CD4-positive, alpha-beta memory T cell (primary cell): Measurements from ENCODE around the gene SRSF7. TPM values are rescaled to one million over a fixed set of nuclear protein-coding genes. Genes with fewer than 3 reads are reported as not detected.
"Not testable (repeated sequence)": the region's sequence is repeated elsewhere in the genome, so short reads cannot be mapped to it uniquely, and the experiment has no call there.

ENCODE experiments used
- CTCF ChIA-PET: fragments of 350-600 bp; sonication (Branson Sonifier 250); formaldehyde crosslinking; loops from one replicate; lab custom pipeline; 2021; ENCODE audit warnings: inconsistent platforms; ENCODE audit not compliant: partially characterized antibody; lab: Charles Lee
- POLR2A ChIA-PET: fragments of 350-600 bp; sonication (Branson Sonifier 250); formaldehyde crosslinking; loops from one replicate; lab custom pipeline; 2021; ENCODE audit not compliant: partially characterized antibody; lab: Charles Lee
- DNase-seq, 5 donors: peaks; one replicate each; pipeline versions ENCODE4 v3.0.0 to v3.0.0-alpha.2; 2020 to 2022; ENCODE audit warnings: mixed read lengths in 1 of 5
- H3K27ac ChIP-seq: one replicate; pipeline ENCODE4 v1.7.0; 2013; ENCODE audit warnings: low read depth, low read length
- H3K27me3 ChIP-seq: 2 replicates; pipeline ENCODE4 v1.7.0; 2013; ENCODE audit warnings: mild to moderate bottlenecking, low read length, moderate library complexity; ENCODE audit not compliant: insufficient read depth
- H3K36me3 ChIP-seq: 2 replicates; pipeline ENCODE4 v1.7.0; 2013; ENCODE audit warnings: mild to moderate bottlenecking, low read length, moderate library complexity; ENCODE audit not compliant: insufficient read depth
- H3K4me1 ChIP-seq: 2 replicates; pipeline ENCODE4 v1.7.0; 2013; ENCODE audit warnings: mild to moderate bottlenecking, low read length, moderate library complexity; ENCODE audit not compliant: insufficient read depth
- H3K4me3 ChIP-seq, 2 donors: one replicate each; pipeline ENCODE4 v1.7.0; 2013; ENCODE audit warnings: low read length in 2 of 2, mild to moderate bottlenecking in 1 of 2
- H3K9me3 ChIP-seq, 2 donors: one replicate each; pipeline ENCODE4 v1.7.0; 2013; ENCODE audit warnings: low read length in 2 of 2, control low read depth in 1 of 2; ENCODE audit not compliant: control insufficient read depth in 1 of 2
- H3K27ac Mint-ChIP-seq, 7 donors: one replicate each; pipeline ENCODE4 v1.8.0; 2020 to 2021; ENCODE audit warnings: mixed read lengths in 7 of 7, mild to moderate bottlenecking in 6 of 7, inconsistent platforms in 3 of 7, moderate library complexity in 3 of 7
- H3K27me3 Mint-ChIP-seq, 2 donors: one replicate each; pipeline ENCODE4 v1.8.0; 2020 to 2021; ENCODE audit warnings: mixed read lengths in 2 of 2
- H3K36me3 Mint-ChIP-seq, 2 donors: one replicate each; pipeline ENCODE4 v1.8.0; 2020 to 2021; ENCODE audit warnings: mixed read lengths in 2 of 2, inconsistent platforms in 1 of 2, mild to moderate bottlenecking in 1 of 2
- H3K4me1 Mint-ChIP-seq, 4 donors: one replicate each; pipeline ENCODE4 v1.8.0; 2020 to 2021; ENCODE audit warnings: mixed read lengths in 4 of 4, mild to moderate bottlenecking in 1 of 4
- H3K4me3 Mint-ChIP-seq, 8 donors: one replicate each; pipeline ENCODE4 v1.8.0; 2020 to 2021; ENCODE audit warnings: mixed read lengths in 8 of 8, mild to moderate bottlenecking in 7 of 8, moderate library complexity in 6 of 8, inconsistent platforms in 3 of 8
- H3K9me3 Mint-ChIP-seq, 8 donors: one replicate each; pipeline ENCODE4 v1.8.0; 2020 to 2021; ENCODE audit warnings: mixed read lengths in 8 of 8, mild to moderate bottlenecking in 5 of 8, inconsistent platforms in 3 of 8, moderate library complexity in 1 of 8
- intact Hi-C: fragments of 100-400 bp; cut with micrococcal nuclease; formaldehyde crosslinking; loops from one replicate; pipeline ENCODE4 v1.15.1; 2023
- polyA plus RNA-seq, 2 donors: library from polyadenylated mRNA; unstranded; fragments of 300-500 nt; fragmentation: Illumina TruSeq; gene quantifications; one replicate each; pipeline ENCODE4 v1.2.3, GENCODE V29; 2021
- total RNA-seq, 2 experiments: library from RNA; stranded (reverse); gene quantifications; one replicate each; pipeline ENCODE4 v1.2.3, GENCODE V29; 2021

The SRSF7 gene
- total and polyA plus RNA-seq, 4 experiments from 2014 or later: 177 to 333 (median 258) TPM

DNA sequence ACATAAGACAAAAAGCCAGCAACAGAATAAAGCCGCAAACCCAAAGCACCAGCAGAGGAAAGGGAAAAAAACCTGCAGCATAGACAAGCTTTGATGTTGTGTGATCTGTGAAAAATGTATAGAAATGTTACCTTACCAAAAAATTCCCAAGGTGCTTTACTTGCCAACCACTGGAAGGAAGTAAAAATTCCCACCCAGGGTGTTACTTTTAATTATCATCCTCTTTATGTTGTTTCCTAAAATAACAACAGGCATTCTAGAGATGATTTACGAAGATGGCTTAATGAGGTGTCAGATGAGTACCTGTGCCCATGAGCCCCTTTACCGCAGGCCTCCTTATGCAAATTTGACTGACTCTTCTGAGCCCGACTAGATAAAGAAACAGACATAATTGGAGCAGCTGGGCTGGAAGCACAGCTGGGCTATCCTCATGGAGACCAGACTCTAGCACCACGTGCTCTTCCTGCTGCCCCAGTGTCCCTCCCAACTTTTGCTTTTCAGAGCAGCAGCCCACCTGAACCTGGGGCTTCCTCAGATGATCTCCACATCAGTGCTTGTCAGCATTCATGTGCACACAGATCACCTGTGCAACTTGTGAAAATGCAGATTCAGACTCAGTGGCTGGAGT lies 41.5 kb downstream of the SRSF7 start:
- Mint-ChIP-seq H3K9me3 (peaks cover 0 to 4% (median 0%) of the 10 kb centered on the region in 8 donors), H3K4me1 (peaks cover 58 to 88% (median 74%) of the 10 kb centered on the region in 4 donors), H3K27me3 (no peaks in the 10 kb centered on the region), H3K4me3 (peak overlapping the region; percentile 33 to 90 (median 80)), H3K36me3 (peaks cover 33 to 49% of the 10 kb centered on the region in 2 donors), H3K27ac (peak overlapping the region; percentile 92 to 98 (median 96))
- Histone ChIP-seq H3K4me1 (peaks cover 84% of the 10 kb centered on the region), H3K27ac (peak overlapping the region; percentile 46), H3K9me3 (no peaks in the 10 kb centered on the region), H3K4me3 (peak overlapping the region in 1 of 2 donors; percentile 13), H3K27me3 (no peaks in the 10 kb centered on the region), H3K36me3 (peaks cover 5% of the 10 kb centered on the region)
- POLR2A ChIA-PET: interaction anchor here (0.7 to 5.7 kb wide), 15 partner anchors 11 to 411 kb away, joined by 3 to 46 read pairs (median 11); partner anchors contain the start of genes GALM, HNRNPLL, SOS1 and SRSF7
- DNase-seq: peak; percentile 81 to 87 (median 84)
- intact Hi-C loops: loop anchor here (1.0 to 2.0 kb wide), 5 partner anchors 12 to 106 kb away; no protein-coding TSS in a partner anchor
- CTCF ChIA-PET: interaction anchor here (0.7 to 3.5 kb wide), 14 partner anchors 8 to 128 kb away, joined by 3 to 19 read pairs (median 8); no protein-coding TSS in a partner anchor

DNA sequence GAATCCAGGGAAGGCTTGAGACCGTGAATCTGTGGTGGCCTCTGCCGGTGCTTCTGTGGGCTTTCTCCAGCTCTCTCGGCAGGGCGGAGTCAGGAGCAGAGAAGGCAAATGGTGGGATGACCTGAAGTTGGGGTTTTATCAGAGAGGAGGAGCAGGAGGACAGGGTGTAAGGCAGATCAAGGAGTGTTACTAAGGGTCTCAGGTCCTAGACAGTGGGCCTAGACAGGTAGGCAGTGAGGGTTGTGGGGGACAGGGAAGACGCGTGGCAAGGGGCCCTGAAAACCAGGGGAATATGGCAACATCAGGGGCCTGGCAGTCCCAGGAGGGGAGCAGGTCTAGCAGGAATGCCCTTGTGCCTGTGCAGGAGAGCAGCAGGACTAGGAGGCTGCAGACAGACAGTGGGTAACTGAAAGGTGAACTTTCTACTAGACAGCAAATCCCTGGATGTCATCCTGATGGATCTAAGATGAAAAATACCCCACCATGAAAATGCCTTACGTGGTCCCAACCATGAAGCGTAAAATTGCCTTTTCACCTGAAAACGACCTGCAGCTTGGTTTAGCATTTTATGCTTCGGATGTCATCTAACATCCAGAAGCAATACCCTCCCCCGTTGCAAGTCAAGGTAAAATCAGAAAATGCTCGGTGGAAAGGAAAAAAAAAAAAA lies 42.1 kb downstream of the SRSF7 start:
- Histone ChIP-seq H3K27ac (peak overlapping the region; percentile 46), H3K27me3 (no peaks in the 10 kb centered on the region), H3K4me3 (peak overlapping the region in 1 of 2 donors; percentile 5), H3K9me3 (no peaks in the 10 kb centered on the region), H3K4me1 (peaks cover 84% of the 10 kb centered on the region), H3K36me3 (peaks cover 5% of the 10 kb centered on the region)
- Mint-ChIP-seq H3K27me3 (no peaks in the 10 kb centered on the region), H3K9me3 (peaks cover 0 to 4% (median 0%) of the 10 kb centered on the region in 8 donors), H3K27ac (peak overlapping the region; percentile 92 to 98 (median 96)), H3K4me3 (peak overlapping the region; percentile 33 to 90 (median 80)), H3K4me1 (peaks cover 57 to 84% (median 70%) of the 10 kb centered on the region in 4 donors), H3K36me3 (peaks cover 29 to 47% of the 10 kb centered on the region in 2 donors)
- POLR2A ChIA-PET: interaction anchor here (0.7 to 5.7 kb wide), 16 partner anchors 10 to 412 kb away, joined by 3 to 46 read pairs (median 9); partner anchors contain the start of genes GALM, HNRNPLL, SOS1 and SRSF7
- DNase-seq: no peak
- CTCF ChIA-PET: interaction anchor here (0.7 to 3.5 kb wide), 20 partner anchors 9 to 129 kb away, joined by 3 to 19 read pairs (median 4); no protein-coding TSS in a partner anchor
- intact Hi-C loops: loop anchor here (1.0 to 2.0 kb wide), 5 partner anchors 12 to 106 kb away; no protein-coding TSS in a partner anchor

DNA sequence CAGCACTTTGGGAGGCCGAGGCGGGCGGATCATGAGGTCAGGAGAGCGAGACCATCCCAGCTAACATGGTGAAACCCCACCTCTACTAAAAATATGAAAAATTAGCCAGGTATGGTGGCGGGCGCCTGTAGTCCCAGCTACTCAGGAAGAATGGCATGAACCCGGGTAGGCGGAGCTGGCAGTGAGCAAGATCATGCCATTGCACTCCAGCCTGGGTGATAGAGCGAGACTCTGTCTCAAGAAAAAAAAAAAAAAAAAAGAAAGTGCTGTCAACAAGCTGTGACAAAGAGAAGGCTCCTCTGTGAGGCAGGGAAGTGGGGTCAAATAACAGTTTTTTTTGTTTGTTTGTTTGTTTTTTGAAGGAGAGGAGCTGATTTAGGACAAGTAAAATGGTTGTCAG lies 42.7 kb downstream of the SRSF7 start:
- H3K4me1 Mint-ChIP-seq: peaks cover 56 to 82% (median 69%) of the 10 kb centered on the region in 4 donors
- Histone ChIP-seq H3K27ac (peak overlapping the region; percentile 46), H3K4me1 (peaks cover 84% of the 10 kb centered on the region)
- intact Hi-C loops: loop anchor here (2.0 kb wide), 1 partner anchor 16 kb away; no protein-coding TSS in a partner anchor
- POLR2A ChIA-PET: interaction anchor here (0.7 to 5.7 kb wide), 13 partner anchors 10 to 127 kb away, joined by 3 to 46 read pairs (median 7); partner anchors contain the start of genes GALM, HNRNPLL and SRSF7
- peak in 2 of 5 donors; percentile 18 to 33 for DNase-seq
- not testable (repeated sequence) for H3K36me3 ChIP-seq, H3K9me3 ChIP-seq, H3K4me3 ChIP-seq, H3K27me3 ChIP-seq, H3K9me3 Mint-ChIP-seq, H3K27me3 Mint-ChIP-seq
- H3K36me3 Mint-ChIP-seq: peaks cover 30 to 46% of the 10 kb centered on the region in 2 donors
- H3K4me3 Mint-ChIP-seq: peak overlapping the region; percentile 1 to 90 (median 80)
- CTCF ChIA-PET: interaction anchor here (0.8 to 3.5 kb wide), 19 partner anchors 9 to 129 kb away, joined by 3 to 19 read pairs (median 5); no protein-coding TSS in a partner anchor
- peak overlapping the region; percentile 92 to 98 (median 96) for H3K27ac Mint-ChIP-seq

DNA sequence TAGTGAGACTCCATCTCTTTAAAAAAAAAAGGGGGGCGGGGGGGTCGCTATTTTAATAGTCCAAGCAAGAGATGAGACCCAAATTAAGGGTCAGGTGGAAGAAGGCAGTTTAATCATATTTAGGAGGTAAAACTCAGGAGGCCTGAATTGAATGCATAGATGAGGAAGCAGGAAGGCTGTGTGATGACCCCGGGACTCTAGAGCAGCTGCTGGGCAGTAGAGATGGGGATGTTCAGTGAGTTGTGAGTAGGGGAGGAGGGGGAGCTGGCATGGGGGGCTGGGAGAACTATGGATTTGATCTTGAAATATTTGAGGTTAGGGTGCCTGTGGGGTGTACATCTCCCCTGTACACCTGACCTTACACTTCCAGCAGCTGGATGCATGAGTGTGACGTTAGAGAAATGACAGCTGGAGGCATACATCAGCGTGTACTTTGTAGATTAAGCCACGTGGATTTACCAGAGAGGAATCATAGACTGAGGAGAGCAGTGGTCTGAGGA lies 44.3 kb downstream of the SRSF7 start:
- Histone ChIP-seq H3K27ac (no peak overlapping the region), H3K27me3 (no peaks in the 10 kb centered on the region), H3K4me3 (no peak overlapping the region), H3K36me3 (peaks cover 5% of the 10 kb centered on the region), H3K4me1 (peaks cover 83% of the 10 kb centered on the region), H3K9me3 (no peaks in the 10 kb centered on the region)
- peaks cover 0 to 4% (median 0%) of the 10 kb centered on the region in 8 donors for H3K9me3 Mint-ChIP-seq
- H3K27me3 Mint-ChIP-seq: no peaks in the 10 kb centered on the region
- H3K4me3 Mint-ChIP-seq: peak overlapping the region in 6 of 8 donors; percentile 17 to 59 (median 34)
- CTCF ChIA-PET: interaction anchor here (1.1 to 3.3 kb wide), 3 partner anchors 18 to 126 kb away, joined by 3 to 13 read pairs (median 3); no protein-coding TSS in a partner anchor
- DNase-seq: no peak
- H3K27ac Mint-ChIP-seq: peak overlapping the region; percentile 74 to 89 (median 83)
- peaks cover 56 to 80% (median 68%) of the 10 kb centered on the region in 4 donors for H3K4me1 Mint-ChIP-seq
- peaks cover 23 to 41% of the 10 kb centered on the region in 2 donors for H3K36me3 Mint-ChIP-seq
- POLR2A ChIA-PET: interaction anchor here (1.5 to 5.7 kb wide), 6 partner anchors 8 to 105 kb away, joined by 5 to 46 read pairs (median 28); partner anchors contain the start of genes GALM, HNRNPLL and SRSF7
- intact Hi-C loops: no loop called here

DNA sequence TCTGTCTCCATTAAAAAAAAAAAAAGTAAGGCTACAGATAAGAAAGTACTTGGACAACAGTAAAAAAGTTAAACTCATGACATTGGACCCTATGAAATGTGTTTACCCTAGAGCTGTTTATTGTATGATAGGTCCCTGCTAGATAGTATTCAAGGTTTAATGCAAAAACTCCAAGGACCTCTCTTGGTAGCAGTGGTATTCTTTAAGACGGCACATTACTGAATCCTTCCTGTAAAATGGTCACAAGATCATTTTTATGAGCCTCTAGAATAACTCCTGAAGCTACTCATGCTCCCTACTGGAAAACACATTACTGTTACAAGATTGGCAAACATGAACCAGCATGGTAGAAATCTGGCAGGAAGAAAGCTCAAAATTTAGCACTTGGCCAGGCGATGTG lies 46.5 kb downstream of the SRSF7 start:
- no peak for DNase-seq
- H3K27me3 Mint-ChIP-seq: no peaks in the 10 kb centered on the region
- no peaks in the 10 kb centered on the region for H3K36me3 ChIP-seq
- peaks cover 84% of the 10 kb centered on the region for H3K4me1 ChIP-seq
- POLR2A ChIA-PET: interaction anchor here (1.0 to 2.0 kb wide), 10 partner anchors 9 to 101 kb away, joined by 3 to 7 read pairs (median 4); partner anchors contain the start of gene SRSF7
- no peaks in the 10 kb centered on the region for H3K9me3 ChIP-seq
- intact Hi-C loops: no loop called here
- no peak overlapping the region for H3K4me3 ChIP-seq
- peaks cover 0 to 7% (median 0%) of the 10 kb centered on the region in 8 donors for H3K9me3 Mint-ChIP-seq
- CTCF ChIA-PET: interaction anchor here (1.0 to 2.5 kb wide), 11 partner anchors 8 to 150 kb away, joined by 3 to 12 read pairs (median 4); no protein-coding TSS in a partner anchor
- no peak overlapping the region for H3K27ac ChIP-seq
- peak overlapping the region in 5 of 7 donors; percentile 8 to 63 (median 37) for H3K27ac Mint-ChIP-seq
- peak overlapping the region in 2 of 8 donors; percentile 14 to 17 for H3K4me3 Mint-ChIP-seq
- no peaks in the 10 kb centered on the region for H3K27me3 ChIP-seq
- H3K4me1 Mint-ChIP-seq: peaks cover 54 to 80% (median 67%) of the 10 kb centered on the region in 4 donors
- H3K36me3 Mint-ChIP-seq: peaks cover 26 to 47% of the 10 kb centered on the region in 2 donors

DNA sequence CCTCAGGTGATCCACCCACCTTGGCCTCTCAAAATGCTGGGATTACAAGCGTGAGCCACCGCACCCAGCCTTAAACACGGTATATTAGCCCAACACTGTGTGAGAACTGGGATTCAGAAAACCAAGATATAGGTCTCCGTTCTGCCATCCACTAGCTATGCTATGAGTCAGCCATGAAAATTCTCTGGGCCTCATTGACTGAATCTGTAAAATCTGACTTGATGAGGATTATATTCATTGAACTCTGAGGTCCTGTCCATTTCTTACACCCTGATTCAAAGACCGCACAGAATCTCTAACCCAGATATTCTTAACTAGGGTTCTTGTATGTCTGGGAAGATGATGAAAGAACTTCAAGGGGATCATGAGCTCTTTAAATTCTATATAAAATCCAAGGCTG lies 47.8 kb downstream of the SRSF7 start:
- H3K36me3 ChIP-seq, DNase-seq, H3K9me3 Mint-ChIP-seq, H3K27ac ChIP-seq, H3K4me3 ChIP-seq, H3K4me3 Mint-ChIP-seq, H3K27me3 ChIP-seq, H3K27me3 Mint-ChIP-seq, H3K9me3 ChIP-seq, intact Hi-C loops: not testable (repeated sequence)
- Mint-ChIP-seq H3K36me3 (peaks cover 26 to 40% of the 10 kb centered on the region in 2 donors), H3K4me1 (peaks cover 44 to 74% (median 61%) of the 10 kb centered on the region in 4 donors), H3K27ac (peak overlapping the region in 5 of 7 donors; percentile 10 to 76 (median 47))
- CTCF ChIA-PET: interaction anchor here (0.9 to 2.5 kb wide), 6 partner anchors 10 to 122 kb away, joined by 3 to 9 read pairs (median 4); no protein-coding TSS in a partner anchor
- H3K4me1 ChIP-seq: peaks cover 84% of the 10 kb centered on the region
- POLR2A ChIA-PET: interaction anchor here (0.6 to 2.0 kb wide), 5 partner anchors 10 to 48 kb away, joined by 3 to 7 read pairs (median 3); partner anchors contain the start of gene SRSF7
